Stimulated activated CD4-positive, alpha-beta T cell treated with anti-CD3 and anti-CD28 coated beads, Interleukin-1b, Interleukin-23, amount 100 ng/mL, for 4 hours (primary cell): ENCODE measurements around the gene LGR6.
"Not testable (repeated sequence)": the region's sequence is repeated elsewhere in the genome, so short reads cannot be mapped to it uniquely, and the experiment has no call there.

Experiments used
- DNase-seq, 2 donors: peaks; one replicate each; pipeline ENCODE4 v3.0.0-alpha.2; 2020; ENCODE audit warnings: low read depth in 2 of 2

LGR6 gene

DNA sequence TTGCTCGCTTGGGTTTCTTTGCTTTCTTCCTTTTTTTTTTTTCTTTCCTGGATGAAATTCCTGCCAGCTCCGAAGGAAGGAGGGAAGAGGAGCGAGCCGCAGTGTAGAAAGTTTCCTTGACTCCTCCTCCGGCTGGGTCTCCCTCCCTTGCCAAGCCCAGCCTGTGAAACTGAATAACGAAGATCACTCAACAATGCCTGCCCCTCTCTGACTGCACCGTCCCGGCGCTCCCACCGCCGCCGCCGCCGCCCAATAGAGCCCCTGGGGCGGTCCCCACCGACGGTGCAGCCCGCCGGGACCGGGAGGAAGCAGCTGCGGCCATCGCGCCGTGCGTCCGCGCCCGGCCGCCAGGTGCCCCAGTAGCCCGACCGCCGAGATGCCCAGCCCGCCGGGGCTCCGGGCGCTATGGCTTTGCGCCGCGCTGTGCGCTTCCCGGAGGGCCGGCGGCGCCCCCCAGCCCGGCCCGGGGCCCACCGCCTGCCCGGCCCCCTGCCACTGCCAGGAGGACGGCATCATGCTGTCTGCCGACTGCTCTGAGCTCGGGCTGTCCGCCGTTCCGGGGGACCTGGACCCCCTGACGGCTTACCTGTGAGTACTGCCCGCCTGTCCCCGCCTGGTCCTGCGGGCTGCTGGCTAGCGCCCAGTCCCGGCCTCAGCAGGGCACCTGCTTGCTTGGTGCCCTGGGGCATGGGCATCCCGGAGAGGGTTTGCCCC lies at the start of gene LGR6:
TSS of gene LGR6 (plus strand) at position 186 of the 714 bp plus-strand sequence. CDS start at position 377, 191 bp downstream.
- no peak for DNase-seq

DNA sequence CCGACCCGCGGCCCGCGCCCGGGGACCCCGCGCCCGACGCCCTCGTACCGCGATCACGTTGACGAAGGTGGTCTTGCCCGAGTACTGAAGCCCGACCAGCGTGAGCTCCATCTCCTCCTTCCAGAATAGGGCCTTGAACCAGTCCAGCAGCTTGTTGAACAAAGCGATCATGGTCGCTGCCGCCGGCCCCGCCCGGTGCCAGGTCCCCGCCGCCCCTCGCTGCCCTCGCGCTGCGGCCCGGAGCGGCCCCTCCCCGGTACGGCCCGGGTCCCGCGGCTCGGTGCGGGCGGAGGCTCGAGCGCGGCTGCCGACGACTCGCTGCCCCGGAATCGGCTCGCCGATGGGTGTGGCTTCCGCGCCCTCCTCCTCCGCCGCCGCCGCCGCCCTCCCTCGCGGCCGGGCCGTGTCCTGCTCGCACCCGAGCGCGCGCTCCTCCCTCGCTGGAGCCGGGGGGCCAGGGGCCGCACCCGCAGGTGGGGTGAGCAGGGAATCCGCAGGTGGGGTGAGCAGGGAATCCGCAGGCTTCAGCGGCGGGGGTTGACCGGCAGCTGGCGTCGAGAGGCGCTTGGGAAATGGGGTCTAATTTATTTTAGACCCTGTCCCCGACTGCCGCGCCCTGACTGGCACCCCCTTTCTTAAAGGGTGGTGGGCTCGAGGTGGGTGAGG lies 49.1 kb upstream of the LGR6 start, which contains the start of gene ARL8A:
TSS of gene ARL8A (minus strand) at position 336 of the 666 bp plus-strand sequence. CDS start at position 171, 165 bp downstream.
- DNase-seq, result peak; percentile 44 to 67

DNA sequence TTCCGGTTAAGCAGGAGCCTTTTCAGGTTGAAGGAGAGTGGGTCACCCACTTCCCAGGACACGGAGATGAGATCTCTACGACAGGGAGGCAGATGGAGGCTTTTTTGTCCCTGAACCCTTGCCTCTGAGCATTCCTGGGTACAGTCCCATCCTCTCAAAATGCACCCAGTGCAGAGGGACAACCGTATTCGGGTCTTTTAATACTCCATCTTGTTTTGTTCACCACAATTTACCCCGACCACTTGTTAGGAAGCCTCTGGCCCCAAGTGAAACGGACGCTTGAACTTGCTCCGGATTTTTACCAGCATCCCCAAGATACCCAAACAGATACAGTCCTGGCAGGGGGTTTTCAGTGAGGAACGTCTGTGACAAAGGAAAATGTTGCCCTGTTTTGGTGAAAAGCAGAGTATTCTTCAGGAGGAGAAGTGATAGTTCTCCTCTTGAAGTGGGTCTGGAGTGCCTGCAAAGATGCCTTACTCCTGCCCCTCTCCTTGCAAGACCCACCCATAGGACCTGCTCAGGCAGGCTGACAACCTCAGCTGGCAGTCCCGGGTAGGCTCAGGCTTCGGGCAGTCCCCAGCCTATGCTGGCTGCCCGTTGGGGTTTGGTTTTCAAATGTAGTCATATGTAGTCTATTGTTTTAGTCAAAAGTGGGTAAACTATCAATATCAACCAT lies 48.4 kb upstream of the LGR6 start:
- no peak for DNase-seq

- not testable (repeated sequence) for DNase-seq
These were observed 47.9 kb upstream of the LGR6 start for GRCh38 chr1:202145744-202146140.

DNA sequence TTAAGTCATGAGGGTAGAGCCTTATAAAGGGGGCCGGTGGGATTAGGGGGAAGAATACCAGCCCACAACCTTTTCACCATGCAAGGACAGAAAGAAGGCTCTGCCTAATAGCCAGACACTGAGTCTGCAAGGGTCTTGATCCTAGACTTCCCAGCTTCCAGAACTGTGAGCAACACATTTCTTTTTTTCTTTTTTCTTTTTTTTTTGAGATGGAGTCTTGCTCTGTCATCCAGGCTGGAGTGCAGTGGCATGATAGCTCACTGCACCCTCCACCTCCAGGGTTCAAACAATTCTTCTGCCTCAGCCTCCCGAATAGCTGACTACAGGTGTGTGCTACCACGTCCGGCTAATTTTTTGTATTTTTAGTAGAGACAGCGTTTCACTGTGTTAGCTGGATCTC lies 47.3 kb upstream of the LGR6 start:
- no peak for DNase-seq

DNA sequence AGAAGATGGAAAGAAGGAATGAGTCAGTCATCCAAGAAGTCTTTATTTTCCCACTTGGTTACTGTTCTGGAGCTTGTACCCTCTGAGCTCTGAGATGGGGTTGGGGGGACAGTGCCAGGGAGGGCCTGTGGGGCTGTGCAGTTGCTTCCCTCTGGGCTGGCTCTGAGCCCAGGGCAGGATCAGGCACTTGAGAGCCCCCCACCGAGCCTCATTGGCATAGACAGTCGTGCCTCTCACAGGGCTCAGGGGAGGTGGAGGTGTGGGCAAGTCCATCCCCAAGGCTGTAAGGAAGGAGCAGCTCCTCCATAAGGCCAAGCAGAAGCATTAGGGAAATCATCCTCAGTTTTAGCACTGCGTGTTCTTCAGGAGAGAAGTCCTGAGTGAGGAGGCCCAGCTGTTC lies 46.6 kb upstream of the LGR6 start:
- no peak for DNase-seq

GRCh38 chr1:202148391-202148790 lies 45.2 kb upstream of the LGR6 start:
- DNase-seq, result no peak

DNA sequence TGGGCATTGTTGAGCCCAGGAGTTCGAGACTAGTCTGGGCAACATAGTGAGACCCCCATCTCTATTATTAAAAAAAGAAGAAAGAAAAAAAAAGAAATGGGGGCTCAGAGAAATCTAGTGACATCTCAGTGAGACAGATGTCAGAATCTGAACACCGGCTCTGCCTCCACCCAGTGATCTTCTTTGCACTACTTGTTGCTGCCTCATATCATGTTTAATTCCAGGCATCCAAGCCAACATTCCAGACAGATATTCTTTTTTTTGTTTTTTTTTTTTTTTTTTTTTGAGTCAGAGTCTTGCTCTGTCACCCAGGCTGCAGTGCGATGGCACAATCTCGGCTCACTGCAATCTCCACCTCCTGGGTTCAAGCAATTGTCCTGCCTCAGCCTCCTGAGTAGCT lies 44.0 kb upstream of the LGR6 start:
- no peak for DNase-seq

GRCh38 chr1:202150187-202150586 lies 43.4 kb upstream of the LGR6 start:
- no peak for DNase-seq

- DNase-seq, result no peak
These were observed 43.0 kb upstream of the LGR6 start for GRCh38 chr1:202150602-202151001.

DNA sequence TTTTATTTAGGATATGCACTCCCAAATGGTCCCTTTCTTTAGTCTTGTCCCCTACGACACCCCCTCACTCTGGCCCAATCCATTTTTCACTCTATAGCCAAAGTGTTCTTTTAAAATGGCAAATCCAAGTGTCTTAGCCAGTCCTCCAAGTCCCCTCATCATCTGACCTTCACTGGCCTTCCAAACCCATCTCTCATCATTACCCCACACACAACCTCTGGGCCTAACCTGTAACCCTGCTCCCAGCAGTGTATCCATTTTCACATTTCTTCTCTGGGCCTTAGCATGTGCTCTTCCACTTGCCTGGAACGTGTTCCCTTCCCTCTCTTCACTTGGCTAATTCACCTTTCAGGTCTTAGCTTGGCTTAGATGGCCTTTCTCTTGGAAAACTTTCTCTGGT lies 42.6 kb upstream of the LGR6 start:
- DNase-seq, result no peak

DNA sequence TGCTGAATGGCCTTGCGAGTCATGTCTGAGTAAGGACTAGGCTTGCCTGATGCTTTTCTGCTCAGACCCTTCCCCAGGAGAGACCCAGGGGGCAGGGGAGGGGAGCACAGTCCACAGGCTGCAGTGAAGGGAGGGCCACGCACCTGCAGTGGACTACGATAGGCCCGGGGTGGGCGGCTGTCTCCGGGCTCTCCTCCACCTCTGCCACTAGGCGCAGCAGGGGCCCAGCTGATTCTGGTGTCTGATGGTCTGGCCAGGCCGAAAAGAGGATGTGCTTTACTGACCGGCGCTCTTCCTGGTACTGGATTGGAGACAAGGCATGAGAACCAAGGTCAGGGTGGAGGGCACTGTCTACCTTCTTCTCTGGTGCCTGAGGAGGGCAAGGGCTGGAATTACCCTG lies 41.2 kb upstream of the LGR6 start:
- DNase-seq, result no peak

DNA sequence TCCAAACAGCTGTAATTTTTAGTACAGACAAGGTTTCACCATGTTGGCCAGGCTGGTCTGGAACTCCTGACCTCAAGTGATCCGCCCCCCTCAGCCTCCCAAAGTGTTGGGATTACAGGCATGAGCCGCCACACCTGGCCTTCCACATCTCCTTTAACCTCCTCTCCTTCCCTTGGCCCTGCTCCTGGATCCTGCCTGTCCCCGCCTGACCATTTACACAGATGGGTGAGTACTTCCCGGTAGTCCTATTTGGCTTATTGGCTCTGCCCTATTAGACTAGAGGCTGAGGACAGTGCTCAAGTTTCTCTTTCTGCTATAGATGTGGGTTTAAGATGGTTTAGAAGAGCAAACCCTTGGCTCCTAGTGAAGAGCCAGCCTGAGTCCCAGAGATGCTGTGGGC lies 40.3 kb upstream of the LGR6 start:
- no peak for DNase-seq

DNA sequence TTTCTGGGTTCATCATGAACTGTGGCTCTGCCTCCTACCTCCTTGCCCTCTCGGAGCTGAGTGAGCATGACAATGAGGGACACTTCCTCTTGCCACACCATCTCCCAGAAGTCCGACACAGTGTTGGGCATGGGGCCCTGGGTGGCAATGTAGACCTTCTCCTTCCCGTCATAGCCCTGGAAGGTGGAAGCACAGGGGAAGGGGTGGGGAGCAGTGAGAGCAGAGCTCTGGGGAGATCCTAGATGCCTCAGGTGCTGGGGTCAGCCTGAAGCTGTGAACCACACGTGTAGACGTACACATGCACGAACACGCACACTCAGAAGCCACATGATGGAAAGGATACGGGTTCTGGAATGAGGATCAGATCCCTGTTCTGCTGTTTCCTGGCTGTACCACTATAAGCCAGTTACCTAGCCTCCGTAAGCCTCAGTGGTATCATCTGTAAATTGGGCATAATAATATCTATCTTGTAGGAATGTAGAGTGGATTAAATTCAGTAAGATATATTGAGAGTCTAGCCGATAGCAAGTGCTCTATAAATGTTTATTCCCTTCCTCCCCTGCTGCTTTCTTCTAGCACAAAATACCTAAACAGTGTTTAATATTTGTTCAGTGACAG lies 39.3 kb upstream of the LGR6 start:
- no peak for DNase-seq

GRCh38 chr1:202154766-202155477 lies 38.7 kb upstream of the LGR6 start:
- DNase-seq, result no peak

DNA sequence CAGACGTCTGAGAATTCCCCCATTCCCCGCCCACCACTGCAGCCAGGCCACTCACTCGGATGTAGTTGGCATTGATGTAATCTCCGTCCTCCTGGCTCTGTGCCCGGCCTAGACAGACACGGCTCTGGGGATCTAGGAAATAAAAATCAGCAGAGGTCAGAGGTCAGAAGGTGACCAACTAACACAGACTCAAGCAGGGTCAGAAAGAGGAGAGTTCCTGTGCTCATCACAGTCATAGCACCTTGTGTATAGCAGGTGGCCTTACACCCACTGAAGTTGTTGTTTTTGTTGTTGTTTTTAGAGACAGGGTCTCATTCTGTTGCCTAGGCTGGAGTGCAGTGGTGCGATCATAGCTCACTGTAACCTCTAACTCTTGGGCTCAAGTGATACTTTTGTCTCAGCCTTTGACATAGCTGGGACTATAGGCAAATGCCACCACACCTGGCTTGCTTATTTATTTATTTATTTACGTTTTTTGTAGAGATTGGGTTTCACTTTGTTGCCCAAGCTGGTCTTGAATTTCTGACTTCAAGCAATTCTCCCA lies 38.0 kb upstream of the LGR6 start:
- DNase-seq, result no peak

GRCh38 chr1:202156590-202156989 lies 37.0 kb upstream of the LGR6 start:
- DNase-seq, result no peak

DNA sequence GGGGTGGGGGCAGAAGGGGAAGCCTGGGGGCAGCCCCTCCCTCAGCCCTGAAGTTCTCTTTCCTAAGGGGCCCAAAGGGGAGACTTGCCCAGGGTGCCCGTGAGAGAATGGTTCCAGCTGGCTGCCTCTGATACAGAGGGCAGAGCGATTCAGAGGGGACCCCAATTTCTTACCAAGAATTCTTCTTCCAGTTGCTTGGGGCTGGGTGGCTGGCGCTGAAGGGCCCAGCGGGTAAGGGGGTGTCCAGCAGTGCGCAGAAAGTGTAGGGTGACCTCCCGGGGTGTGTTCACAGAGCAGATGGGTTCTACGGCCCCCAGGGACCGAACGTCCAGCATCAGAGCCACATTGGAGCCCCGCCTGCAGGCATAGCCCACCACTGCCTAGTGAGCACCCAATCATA lies 35.7 kb upstream of the LGR6 start:
- no peak for DNase-seq

- DNase-seq, result no peak
These were observed 34.6 kb upstream of the LGR6 start for GRCh38 chr1:202158810-202159533.

GRCh38 chr1:202159534-202160371 lies 33.8 kb upstream of the LGR6 start:
- DNase-seq, result peak in 1 of 2 donors; percentile 63
